ENCODE measurements around the gene MELTF. TPM values are rescaled to one million over a fixed set of nuclear protein-coding genes. Genes with fewer than 3 reads are reported as not detected.
A peak's percentile ranks its signal among the peaks of the same experiment; 100 is the strongest.

The MELTF gene
- total RNA-seq, 1 donor from 2014 or later = 35.2 TPM

DNA sequence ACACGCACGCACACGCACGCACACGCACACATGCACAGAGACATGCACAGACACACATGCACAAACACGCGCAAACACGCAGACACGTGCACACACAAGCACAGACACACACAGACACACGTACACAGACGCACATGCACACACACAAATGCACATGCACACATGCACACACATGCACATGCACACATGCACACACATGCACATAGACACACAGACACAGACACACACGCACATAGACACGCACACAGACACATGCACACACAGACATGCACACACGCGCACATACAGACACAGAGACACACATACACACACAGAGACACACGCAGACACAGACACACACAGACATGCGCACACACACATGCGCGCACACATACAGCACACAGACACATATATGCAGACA, 34.6 kb downstream of the MELTF start:
- no peak for DNase-seq (ENCODE audit: low spot score)

GRCh38 chr3:196994056-196994455, 35.6 kb downstream of the MELTF start:
- DNase-seq (ENCODE audit: low spot score) = no peak

DNA sequence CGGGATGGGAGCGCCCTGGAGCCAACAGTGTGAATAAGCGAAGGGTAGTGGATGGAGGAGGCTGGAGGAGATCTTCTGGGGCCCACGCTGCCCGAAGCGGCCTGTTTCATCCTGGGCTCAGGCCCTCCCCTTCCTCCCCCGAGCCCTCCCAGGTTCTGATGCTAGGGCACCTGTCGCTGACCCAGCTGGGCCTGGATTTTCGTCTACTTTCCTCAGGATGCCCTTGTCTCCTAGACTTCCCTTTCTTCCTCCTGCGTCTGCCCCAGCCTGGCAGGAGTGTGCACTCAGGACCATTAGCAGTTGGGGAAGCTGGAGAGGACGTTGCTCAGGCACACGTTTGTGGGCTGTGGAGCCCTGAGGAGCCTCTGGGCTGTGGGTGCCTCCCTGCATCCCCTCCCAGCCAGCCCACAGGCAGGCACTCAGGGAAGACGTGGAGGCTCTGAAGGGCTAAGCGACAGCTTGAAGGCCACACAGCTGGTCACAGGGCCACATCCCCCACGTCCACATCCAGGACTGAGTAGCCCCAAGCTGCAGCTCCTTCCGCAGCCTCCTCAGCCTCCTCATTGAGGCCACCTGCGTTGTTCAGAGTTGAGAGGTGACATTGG, 37.1 kb downstream of the MELTF start:
- no peak for DNase-seq (ENCODE audit: low spot score)

- DNase-seq (ENCODE audit: low spot score) = no peak
These were observed 37.8 kb downstream of the MELTF start for GRCh38 chr3:196991581-196992460.

DNA sequence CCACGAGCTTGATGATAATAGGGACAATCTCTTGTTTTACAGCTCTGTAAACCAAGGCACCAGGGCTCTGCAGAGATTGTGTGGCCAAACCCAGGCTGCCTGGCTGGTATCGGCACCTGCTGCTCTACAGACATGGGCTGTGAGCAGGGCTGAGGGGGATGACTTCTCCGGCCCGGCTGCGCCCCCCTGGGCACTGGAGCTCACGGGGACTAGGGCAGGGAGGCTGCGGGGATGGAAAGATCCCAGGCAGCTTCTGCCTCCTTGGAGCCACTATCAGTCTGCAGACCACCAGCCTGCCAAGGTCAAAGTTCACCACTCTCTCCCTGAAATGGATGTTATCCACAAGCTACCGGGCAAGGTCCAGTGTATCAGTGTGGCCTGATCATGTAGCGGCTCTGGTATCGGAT, 39.0 kb downstream of the MELTF start:
- DNase-seq (ENCODE audit: low spot score) = no peak

DNA sequence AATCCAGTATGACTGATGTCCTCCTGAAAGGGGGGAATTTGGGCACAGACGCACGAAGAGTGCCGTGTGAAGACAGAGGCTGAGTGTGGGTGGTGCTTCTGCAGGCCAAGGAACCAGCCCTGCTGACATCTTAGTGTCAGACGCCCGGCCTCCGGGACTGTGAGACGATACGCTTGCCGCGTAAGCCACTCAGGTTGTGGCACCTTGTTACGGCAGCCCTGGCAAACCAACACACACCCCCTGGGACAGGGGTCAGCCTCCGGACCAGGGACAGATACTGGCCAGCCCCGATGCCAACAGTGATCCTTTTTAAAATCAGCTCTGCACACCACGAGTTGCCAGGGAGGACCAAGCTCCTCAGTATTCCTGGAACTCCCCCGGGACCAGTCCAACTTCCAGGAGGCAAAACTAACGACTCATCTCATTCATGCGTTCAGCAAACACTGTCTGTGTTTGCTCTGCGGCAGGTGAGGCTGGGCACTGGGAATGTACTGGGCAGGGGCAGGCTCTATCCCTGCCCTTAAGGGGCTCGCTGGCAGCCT, 39.8 kb downstream of the MELTF start:
- DNase-seq (ENCODE audit: low spot score) = no peak

DNA sequence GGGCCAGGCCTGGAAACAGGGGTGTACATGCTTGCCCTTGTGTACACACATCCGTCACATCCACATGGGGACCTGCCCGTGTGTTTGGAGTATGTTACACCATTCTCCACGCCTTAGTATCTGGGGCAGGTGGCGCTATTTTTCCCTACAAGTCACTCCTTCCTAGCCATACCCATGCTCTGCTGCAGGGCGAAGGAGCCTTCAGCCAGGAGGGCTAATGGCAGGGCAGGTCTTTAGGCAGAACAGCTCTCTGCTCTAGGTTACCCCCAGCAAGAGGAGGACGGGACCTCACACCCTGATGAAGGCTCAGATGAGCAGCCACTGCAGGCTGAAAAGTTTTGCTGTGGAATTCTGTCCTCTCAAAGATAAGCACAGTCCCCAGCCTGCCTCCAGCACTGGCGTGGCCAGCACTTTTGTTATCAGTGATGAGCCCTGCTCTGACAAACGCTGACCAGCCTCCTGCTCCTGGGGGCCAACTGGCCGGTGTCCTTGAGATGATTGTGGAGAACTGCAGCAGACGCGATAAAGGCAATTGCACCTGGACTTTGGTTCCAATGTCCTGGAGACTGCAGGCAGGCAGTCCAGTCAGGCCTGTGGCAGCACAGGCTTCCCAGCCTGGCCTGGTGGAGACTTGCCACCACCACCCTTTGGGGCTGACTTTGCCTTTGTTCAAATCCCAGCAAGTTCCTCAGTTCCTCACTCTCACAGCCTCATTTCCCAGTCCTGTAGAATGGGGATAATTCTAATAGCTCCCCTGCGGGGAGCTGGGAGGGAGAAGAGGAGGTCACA, 41.2 kb downstream of the MELTF start:
- no peak for DNase-seq (ENCODE audit: low spot score)

DNA sequence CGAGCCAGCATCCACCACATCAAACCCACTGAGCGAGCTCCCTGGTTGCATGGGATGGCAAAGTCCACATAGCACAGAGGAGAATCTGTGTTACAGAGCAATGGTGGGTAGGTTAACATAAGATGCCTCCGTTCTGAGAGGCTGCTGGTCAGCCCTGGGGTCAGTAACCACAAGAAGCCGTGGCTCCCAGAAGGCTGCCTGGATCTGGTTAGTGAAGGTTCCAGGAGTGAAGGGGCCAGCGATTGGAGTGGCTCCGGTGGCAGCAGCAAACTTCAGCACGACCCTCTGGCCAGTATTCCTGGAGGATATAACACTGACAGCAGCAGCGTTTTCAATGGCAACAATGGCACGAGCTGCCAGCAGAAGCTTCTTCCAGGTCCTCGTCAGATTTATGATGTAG, 42.6 kb downstream of the MELTF start:
- no peak for DNase-seq (ENCODE audit: low spot score)

DNA sequence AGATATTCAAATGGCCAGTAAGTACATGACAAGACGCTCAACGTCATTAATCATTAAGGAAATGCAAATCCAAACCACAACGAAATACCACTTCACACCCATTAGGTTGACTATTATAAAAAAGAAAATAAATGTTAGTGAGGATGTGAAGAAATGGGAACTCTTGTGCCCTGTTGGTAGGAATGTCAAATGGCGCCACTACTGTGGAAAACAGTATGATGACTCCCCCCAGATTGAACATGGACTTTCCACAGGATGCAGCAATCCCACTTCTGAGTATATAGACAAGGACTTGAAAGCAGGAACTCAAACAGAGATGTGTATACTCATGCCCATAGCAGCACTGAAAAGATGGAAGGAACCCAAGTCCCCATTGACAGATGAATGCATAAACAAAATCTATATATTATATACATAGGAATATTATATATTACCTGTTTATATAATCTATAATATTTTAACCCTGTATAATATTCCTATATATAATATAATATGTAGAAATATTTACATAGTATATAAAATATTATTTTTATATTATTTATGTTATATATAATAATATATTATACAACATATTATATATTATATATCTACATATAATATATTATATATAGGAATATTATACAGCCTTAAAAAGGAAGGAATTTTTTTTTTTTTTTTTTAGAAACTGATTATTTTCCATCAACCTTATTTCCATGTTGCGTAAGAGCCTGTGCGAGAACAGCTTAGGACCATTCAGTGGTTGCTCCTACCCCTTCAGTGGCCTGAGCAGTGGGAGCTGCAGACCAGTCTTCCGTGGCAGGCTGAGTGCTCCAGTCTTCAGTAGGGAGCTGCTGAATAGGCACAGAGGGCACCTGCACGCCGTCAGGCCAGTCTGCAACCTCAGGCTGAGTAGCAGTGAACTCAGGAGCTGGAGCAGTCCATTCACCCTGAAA, 43.4 kb downstream of the MELTF start:
- DNase-seq (ENCODE audit: low spot score) = no peak

- DNase-seq (ENCODE audit: low spot score) = no peak
These were observed 44.3 kb downstream of the MELTF start for GRCh38 chr3:196985298-196985697.

DNA sequence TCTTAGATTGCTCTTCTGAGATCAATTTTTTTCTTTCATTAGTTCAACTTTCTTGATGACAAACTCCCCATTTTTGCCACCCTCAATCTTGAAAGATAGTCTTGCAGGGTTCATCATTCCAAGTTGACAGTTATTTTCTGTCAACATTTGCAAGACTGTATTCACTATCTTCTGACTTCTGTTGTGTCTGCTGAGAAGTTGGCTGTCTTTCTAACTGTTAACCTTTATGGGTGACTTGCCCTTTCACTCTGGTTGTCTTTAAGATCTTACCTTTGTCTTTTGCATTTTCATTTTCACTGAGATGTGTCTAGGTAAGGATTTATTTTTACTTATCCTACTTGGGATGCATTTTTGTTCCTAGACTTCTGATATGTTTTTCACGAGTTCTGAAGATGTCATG, 46.4 kb downstream of the MELTF start:
- no peak for DNase-seq (ENCODE audit: low spot score)

DNA sequence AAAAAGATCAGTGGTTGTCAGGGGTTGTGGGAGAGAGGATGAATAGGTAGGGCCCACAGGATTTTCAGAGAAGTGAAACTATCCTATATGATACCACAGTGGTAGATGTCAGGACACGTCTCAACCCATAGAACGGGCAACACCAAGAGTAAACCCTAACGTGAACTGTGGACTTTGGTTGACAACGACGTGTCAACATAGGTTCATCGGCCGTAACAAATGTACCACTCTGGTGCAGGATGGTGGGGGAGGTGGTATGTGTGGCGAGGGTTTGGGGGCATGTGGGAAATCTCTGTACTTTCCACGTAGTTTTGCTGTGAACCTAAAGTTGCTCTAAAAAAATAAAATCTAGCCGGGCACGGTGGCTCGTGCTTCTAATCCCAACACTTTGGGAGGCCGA, 48.0 kb downstream of the MELTF start:
- no peak for DNase-seq (ENCODE audit: low spot score)

DNA sequence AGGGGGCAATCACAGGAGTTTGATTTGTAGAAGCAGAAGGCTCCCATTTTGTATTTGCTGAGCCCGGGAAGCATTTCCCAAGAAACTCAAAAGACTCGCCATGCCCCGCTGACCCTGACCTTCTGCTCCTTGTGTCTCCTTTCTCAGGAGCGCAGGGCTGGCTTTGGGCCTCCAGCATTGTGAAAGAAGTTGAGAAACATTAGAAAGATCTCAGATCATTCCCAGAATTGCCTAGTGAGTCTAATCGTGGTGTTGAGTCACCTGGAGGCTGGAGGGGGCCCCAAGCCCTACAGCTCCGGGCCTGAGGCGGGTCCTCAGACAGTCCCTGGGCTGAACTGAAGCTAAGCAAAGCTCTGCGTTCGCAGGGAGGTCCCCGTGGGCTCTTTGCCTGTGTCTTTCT, 50.1 kb downstream of the MELTF start:
- peak; percentile 18 for DNase-seq (ENCODE audit: low spot score)

- DNase-seq (ENCODE audit: low spot score) = no peak
These were observed 52.7 kb downstream of the MELTF start for GRCh38 chr3:196976941-196977340.

DNA sequence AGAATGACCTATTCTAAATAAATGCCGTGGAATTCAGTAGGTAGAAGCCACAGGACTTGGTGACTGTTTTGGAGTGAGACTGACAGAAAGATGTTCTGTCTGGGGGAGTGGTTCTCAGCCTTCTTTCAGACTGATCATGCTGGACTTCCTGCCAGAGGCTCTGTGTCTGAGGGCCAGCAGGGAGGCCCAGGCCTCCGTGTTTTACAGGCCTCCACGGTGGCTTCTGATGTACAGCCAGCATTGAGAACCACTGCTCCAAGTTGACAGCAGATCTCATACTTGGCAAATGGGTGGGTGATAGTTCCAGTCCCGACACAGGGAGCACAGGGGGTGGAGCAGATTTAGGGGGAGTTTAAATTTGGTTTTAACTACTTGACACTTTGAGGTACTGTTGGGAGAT, 54.3 kb downstream of the MELTF start:
- no peak for DNase-seq (ENCODE audit: low spot score)

DNA sequence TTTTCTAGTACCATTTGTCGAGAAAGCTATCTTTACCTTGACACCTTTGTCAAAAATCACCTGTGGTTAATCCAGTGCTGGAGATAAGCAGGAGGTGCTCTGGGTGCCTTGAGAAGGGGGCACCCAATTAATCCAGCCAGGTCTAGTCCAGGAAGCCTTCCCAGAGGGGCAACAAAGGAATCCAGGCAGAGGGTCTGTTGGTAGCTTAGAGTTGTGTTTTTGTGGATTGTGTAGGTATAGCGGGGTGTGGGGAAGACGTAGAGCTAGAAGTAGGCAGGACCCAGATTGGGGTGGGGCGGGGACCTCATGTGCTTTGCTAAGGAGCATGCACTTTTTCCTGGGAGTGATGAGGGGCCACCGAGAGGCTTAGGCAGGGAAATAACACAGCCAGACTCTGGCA, 55.0 kb downstream of the MELTF start:
- DNase-seq (ENCODE audit: low spot score) = no peak

DNA sequence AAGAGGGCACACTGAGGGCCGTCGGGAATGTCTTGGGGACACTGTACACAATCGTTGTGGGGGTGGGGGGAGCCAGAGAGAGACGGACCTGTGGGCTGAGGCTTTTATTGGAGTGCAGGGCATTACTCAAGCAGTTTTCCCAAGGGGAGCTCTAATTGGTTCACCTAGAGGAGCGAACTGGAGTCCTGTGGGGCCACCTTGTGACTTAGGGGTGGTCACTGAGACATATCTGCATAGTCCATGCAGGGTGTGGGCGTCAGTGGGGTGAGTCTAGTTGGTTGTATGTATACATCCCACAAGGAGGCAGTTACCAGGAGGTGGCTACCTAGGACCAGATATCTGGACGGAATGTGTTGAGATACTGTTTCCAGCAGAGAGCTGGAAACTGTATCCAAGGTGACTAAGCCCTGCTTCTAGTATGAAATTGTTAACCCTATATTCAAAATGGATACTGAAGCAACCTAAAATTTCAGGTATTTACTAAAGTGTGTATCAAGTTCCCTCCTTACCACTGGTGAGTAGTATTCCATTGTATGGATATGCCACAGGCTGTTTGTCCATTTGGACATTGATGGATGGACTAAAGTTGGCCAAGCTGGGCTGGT, 58.4 kb downstream of the MELTF start:
- DNase-seq (ENCODE audit: low spot score) = no peak

GRCh38 chr3:196970547-196971093, 59.0 kb downstream of the MELTF start:
- no peak for DNase-seq (ENCODE audit: low spot score)

- peak; percentile 51 for DNase-seq (ENCODE audit: low spot score)
These were observed 59.7 kb downstream of the MELTF start for GRCh38 chr3:196969660-196970546.

Measured in umbilical cord (tissue), 2 donors.